Cardiac muscle cell (in vitro differentiated cells and primary cell): ENCODE results near the gene TXN. TPM values are rescaled to one million over a fixed set of nuclear protein-coding genes. Genes with fewer than 3 reads are reported as not detected.
A peak's percentile ranks its signal among the peaks of the same experiment; 100 is the strongest.

Experiments used
- DNase-seq, 2 donors: peaks; one replicate each; pipeline versions ENCODE4 v3.0.0 to v3.0.0-alpha.2; 2010 to 2017; ENCODE audit warnings: low read depth in 1 of 2, low spot score in 1 of 2
- H3K27ac ChIP-seq: fragments of 200-600 bp; sonication (generic); 2 replicates; pipeline ENCODE4 v1.5.1; 2016
- H3K27me3 ChIP-seq: fragments of 200-600 bp; sonication (generic); 2 replicates; pipeline ENCODE4 v1.6.0; 2016; ENCODE audit warnings: control low read depth
- H3K36me3 ChIP-seq: fragments of 200-600 bp; sonication (generic); 2 replicates; pipeline ENCODE4 v1.5.1; 2016; ENCODE audit warnings: control low read depth
- H3K4me1 ChIP-seq: fragments of 200-600 bp; sonication (generic); 2 replicates; pipeline ENCODE4 v1.8.1; 2017; ENCODE audit warnings: low read depth, mild to moderate bottlenecking, mixed run types
- H3K4me3 ChIP-seq: fragments of 200-600 bp; sonication (generic); 2 replicates; pipeline ENCODE4 v1.5.1; 2016; ENCODE audit warnings: mild to moderate bottlenecking
- H3K9me3 ChIP-seq: fragments of 200-600 bp; sonication (generic); 2 replicates; pipeline ENCODE4 v1.5.1; 2017; ENCODE audit warnings: low read depth, mild to moderate bottlenecking, control low read depth
- polyA plus RNA-seq: library from polyadenylated mRNA; unstranded; fragments of >200 nt; fragmentation: Nextera tagmentation; extraction: Ambion mirVana; gene quantifications from 2 replicates; pipeline ENCODE4 v1.2.1, GENCODE V29; 2016
- total RNA-seq: library from RNA; depleted of rRNA; stranded (reverse); fragments of >200 nt; gene quantifications from 2 replicates; pipeline ENCODE4 v1.2.3, GENCODE V29; 2016
- TF ChIP-seq, protein P1 (sequence below): IDR thresholded peaks from 2 replicates; pipeline ENCODE4 v1.5.1; 2012; ENCODE audit warnings: low read depth, mild to moderate bottlenecking, low read length

Gene TXN
- total and polyA plus RNA-seq, 2 experiments from 2014 or later = 55.7 to 241 TPM

DNA sequence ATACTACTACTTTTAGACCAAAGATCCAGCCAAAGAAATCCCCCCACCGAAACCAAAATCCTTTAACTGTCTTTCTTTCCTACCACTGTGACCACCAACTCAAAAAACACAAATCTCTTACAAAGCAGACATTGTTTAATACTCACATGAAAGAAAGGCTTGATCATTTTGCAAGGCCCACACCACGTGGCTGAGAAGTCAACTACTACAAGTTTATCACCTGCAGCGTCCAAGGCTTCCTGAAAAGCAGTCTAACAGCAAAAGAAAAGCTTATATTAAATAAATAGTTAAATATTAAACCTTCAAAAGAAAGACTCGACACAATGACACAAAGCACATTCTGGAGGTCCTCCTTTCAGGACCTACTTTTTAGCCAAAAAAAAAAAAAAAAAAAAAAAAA, 5.1 kb downstream of the TXN start:
- H3K4me1 ChIP-seq = peaks cover 8% of the 10 kb centered on the region
- TF ChIP-seq, protein P1, sequence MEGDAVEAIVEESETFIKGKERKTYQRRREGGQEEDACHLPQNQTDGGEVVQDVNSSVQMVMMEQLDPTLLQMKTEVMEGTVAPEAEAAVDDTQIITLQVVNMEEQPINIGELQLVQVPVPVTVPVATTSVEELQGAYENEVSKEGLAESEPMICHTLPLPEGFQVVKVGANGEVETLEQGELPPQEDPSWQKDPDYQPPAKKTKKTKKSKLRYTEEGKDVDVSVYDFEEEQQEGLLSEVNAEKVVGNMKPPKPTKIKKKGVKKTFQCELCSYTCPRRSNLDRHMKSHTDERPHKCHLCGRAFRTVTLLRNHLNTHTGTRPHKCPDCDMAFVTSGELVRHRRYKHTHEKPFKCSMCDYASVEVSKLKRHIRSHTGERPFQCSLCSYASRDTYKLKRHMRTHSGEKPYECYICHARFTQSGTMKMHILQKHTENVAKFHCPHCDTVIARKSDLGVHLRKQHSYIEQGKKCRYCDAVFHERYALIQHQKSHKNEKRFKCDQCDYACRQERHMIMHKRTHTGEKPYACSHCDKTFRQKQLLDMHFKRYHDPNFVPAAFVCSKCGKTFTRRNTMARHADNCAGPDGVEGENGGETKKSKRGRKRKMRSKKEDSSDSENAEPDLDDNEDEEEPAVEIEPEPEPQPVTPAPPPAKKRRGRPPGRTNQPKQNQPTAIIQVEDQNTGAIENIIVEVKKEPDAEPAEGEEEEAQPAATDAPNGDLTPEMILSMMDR = no peak
- H3K36me3 ChIP-seq = peaks cover 8% of the 10 kb centered on the region
- no peak overlapping the region for H3K27ac ChIP-seq
- no peaks in the 10 kb centered on the region for H3K27me3 ChIP-seq
- no peak overlapping the region for H3K4me3 ChIP-seq
- H3K9me3 ChIP-seq = no peaks in the 10 kb centered on the region
- DNase-seq = peak in 1 of 2 donors; percentile 13

DNA sequence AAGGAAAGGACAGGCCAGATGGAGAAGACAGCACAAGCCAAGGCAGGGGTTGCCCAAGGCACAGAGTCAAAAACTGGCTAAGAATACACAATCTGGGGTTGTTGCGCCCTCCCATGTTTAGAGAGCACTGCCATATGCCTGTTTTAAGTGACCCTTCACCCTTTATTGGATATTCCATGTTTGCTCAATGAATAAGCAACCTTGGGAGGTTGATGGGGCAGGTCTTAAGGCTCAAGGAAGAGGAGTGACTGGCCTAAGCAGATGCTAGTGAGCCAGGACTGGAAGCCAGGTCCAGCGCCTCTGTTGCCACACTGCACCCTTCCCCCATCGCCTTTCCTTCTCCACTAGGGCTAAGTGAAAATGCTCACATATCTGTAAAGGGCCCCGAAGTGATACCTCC, 6.7 kb downstream of the TXN start:
- no peaks in the 10 kb centered on the region for H3K27me3 ChIP-seq
- H3K27ac ChIP-seq = no peak overlapping the region
- H3K4me1 ChIP-seq = peaks cover 3% of the 10 kb centered on the region
- DNase-seq = no peak
- H3K9me3 ChIP-seq = no peaks in the 10 kb centered on the region
- H3K4me3 ChIP-seq = no peak overlapping the region
- H3K36me3 ChIP-seq = peaks cover 10% of the 10 kb centered on the region
- TF ChIP-seq, protein P1 = no peak

DNA sequence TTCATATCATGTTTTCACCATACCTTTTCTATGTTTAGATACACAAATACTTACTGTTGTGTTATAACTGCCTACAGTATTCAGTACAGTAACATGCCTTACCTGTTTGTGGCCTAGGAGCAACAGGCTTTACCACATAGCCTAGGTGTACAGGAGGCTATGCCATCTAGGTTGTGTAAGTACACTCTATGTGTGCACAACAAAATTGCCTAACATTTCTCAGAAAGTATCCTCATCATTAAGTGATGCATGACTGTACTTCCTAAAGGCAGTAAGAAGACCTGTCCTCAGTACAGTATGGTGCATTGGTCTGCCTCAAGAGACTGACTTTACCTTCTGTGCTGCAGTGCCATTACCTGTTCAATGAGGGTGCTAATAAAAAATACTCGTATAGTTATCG, 7.9 kb downstream of the TXN start:
- no peaks in the 10 kb centered on the region for H3K9me3 ChIP-seq
- no peaks in the 10 kb centered on the region for H3K27me3 ChIP-seq
- TF ChIP-seq, protein P1 = no peak
- H3K36me3 ChIP-seq = peaks cover 11% of the 10 kb centered on the region
- no peaks in the 10 kb centered on the region for H3K4me1 ChIP-seq
- no peak overlapping the region for H3K27ac ChIP-seq
- no peak overlapping the region for H3K4me3 ChIP-seq
- DNase-seq = no peak

DNA sequence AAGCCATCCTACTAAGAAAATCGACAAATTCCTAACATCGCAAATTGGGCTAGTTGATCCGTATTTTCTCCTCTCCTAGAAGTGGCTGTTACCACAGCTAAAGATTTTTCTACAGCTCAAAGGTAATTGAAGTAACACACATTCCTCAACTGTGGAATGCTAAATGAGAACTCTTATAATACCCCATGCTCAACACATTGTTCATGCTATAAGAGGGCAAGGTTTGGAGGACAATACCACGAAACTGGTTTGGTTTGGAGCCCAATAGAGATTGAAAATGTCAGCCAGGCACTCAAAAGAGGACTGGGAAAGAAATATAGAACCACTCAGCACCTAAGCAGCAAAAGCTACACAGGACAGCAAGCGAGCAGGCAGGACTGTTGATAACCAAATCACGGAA, 10.1 kb downstream of the TXN start:
- peak overlapping the region; percentile 32 for H3K27ac ChIP-seq
- peak in 1 of 2 donors; percentile 6 for DNase-seq
- H3K9me3 ChIP-seq = no peaks in the 10 kb centered on the region
- H3K27me3 ChIP-seq = no peaks in the 10 kb centered on the region
- H3K4me3 ChIP-seq = no peak overlapping the region
- TF ChIP-seq, protein P1 = no peak
- H3K4me1 ChIP-seq = no peaks in the 10 kb centered on the region
- H3K36me3 ChIP-seq = peaks cover 11% of the 10 kb centered on the region

DNA sequence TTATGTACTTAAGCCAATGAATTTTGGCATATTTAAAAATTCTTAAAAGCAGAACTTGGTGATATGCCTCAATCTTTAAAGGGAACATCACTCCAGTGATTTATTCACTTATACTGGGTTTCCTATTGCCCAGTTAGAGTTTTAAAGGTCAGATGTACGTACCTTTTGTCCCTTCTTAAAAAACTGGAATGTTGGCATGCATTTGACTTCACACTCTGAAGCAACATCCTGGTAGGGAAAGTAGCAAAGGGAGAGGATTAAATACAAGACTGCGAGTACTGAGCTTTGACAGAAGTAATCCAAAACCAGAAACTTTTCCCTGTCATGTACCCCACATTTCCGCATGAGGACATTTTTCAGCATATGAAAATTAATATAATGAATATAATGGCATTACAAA, 11.7 kb downstream of the TXN start:
- TF ChIP-seq, protein P1 = no peak
- H3K27me3 ChIP-seq = no peaks in the 10 kb centered on the region
- no peaks in the 10 kb centered on the region for H3K4me1 ChIP-seq
- no peak for DNase-seq
- peaks cover 2% of the 10 kb centered on the region for H3K36me3 ChIP-seq
- H3K27ac ChIP-seq = no peak overlapping the region
- no peaks in the 10 kb centered on the region for H3K9me3 ChIP-seq
- no peak overlapping the region for H3K4me3 ChIP-seq

DNA sequence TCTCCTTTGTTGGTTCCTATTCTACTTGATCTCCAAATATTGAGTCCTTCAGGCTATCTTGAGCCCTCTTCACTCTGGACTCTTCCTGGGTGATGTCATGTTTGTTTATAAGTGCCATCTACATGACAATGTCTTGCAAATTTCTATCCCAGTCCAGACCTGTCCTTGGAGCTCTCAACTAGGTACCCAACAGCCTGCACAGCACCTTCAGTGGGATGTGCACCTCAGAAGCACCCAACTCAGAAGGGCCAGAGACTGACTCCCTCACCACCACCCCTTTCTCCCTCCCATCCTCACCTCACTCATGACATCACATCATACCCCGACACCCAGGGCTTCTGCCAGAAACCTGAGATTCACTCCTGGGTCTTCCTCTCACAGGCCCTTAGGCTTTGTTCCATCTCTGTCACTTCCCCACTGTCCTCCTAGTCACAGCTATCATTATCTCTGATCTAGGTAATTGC, 14.4 kb downstream of the TXN start:
- DNase-seq = no peak

More for the DNA sequence above, 14.4 kb downstream of the TXN start:
- H3K4me3 ChIP-seq = no peak overlapping the region
- no peaks in the 10 kb centered on the region for H3K4me1 ChIP-seq
- no peaks in the 10 kb centered on the region for H3K27me3 ChIP-seq
- peaks cover 2% of the 10 kb centered on the region for H3K36me3 ChIP-seq
- H3K9me3 ChIP-seq = no peaks in the 10 kb centered on the region
- TF ChIP-seq, protein P1 = no peak
- H3K27ac ChIP-seq = no peak overlapping the region
